ENCODE data around the gene HIC2.
"Not testable (repeated sequence)": the region's sequence is repeated elsewhere in the genome, so short reads cannot be mapped to it uniquely, and the experiment has no call there.

Gene HIC2

GRCh38 chr22:21493789-21494782 is 76.9 kb downstream of the HIC2 start:
- not testable (repeated sequence) for DNase-seq (ENCODE audit: low read depth)

GRCh38 chr22:21497984-21498383 is 80.8 kb downstream of the HIC2 start:
- not testable (repeated sequence) for DNase-seq (ENCODE audit: low read depth)

- not testable (repeated sequence) for DNase-seq (ENCODE audit: low read depth)
Measured at GRCh38 chr22:21498489-21498888, 81.3 kb downstream of the HIC2 start.

GRCh38 chr22:21499623-21500506 is 82.7 kb downstream of the HIC2 start:
- not testable (repeated sequence) for DNase-seq (ENCODE audit: low read depth)
